ENCODE results near the gene ZNF783. TPM values are rescaled to one million over a fixed set of nuclear protein-coding genes. Genes with fewer than 3 reads are reported as not detected.

ZNF783 gene
- total and polyA plus RNA-seq, 2 donors (not counting 1 experiment from before 2014, with no cell fraction given) = 38.1 to 43.8 TPM

GRCh38 chr7:149281508-149282330 lies 19.7 kb downstream of the ZNF783 start:
- POLR2A ChIA-PET = no interaction called here
- H3K4me3 ChIP-seq (ENCODE audit: control extremely low read depth in 1 of 5, extremely low read depth in 1 of 5, insufficient read depth in 1 of 5, low read depth in 2 of 5, low read length in 4 of 5) = no peak overlapping the region
- CTCF ChIA-PET = interaction anchor here (1.0 kb wide), 1 partner anchor 41 kb away, joined by 3 read pairs; no protein-coding TSS in a partner anchor
- H3K4me2 ChIP-seq (replicated peaks; ENCODE audit: low read depth, low read length, poor library complexity, severe bottlenecking) = no peak overlapping the region
- H3K9me3 ChIP-seq (ENCODE audit: control extremely low read depth in 1 of 3, control insufficient read depth in 2 of 3, insufficient read depth in 1 of 3, low read length in 2 of 3) = peaks cover 0 to 4% (median 0%) of the 10 kb centered on the region in 3 donors
- peaks cover 10% of the 10 kb centered on the region for H3K79me2 ChIP-seq (ENCODE audit: control insufficient read depth, insufficient read depth, low read length)
- H3K27ac ChIP-seq (ENCODE audit: low read length in 2 of 2) = no peak overlapping the region
- Mint-ChIP-seq H3K4me1 (peaks cover 24% of the 10 kb centered on the region), H3K27me3 (no peaks in the 10 kb centered on the region), H3K27ac (no peak overlapping the region), H3K9me3 (ENCODE audit: insufficient read depth) (no peaks in the 10 kb centered on the region), H3K4me3 (no peak overlapping the region)
- ATAC-seq (ENCODE audit: low read depth) (no peak), DNase-seq (no peak)
- no peak for TF ChIP-seq EZH2 (IDR thresholded peaks at IDR 0.05; ENCODE audit: borderline replicate concordance, insufficient read depth, low read depth, low read length, poor library complexity, severe bottlenecking)
- TF ChIP-seq, protein P1, sequence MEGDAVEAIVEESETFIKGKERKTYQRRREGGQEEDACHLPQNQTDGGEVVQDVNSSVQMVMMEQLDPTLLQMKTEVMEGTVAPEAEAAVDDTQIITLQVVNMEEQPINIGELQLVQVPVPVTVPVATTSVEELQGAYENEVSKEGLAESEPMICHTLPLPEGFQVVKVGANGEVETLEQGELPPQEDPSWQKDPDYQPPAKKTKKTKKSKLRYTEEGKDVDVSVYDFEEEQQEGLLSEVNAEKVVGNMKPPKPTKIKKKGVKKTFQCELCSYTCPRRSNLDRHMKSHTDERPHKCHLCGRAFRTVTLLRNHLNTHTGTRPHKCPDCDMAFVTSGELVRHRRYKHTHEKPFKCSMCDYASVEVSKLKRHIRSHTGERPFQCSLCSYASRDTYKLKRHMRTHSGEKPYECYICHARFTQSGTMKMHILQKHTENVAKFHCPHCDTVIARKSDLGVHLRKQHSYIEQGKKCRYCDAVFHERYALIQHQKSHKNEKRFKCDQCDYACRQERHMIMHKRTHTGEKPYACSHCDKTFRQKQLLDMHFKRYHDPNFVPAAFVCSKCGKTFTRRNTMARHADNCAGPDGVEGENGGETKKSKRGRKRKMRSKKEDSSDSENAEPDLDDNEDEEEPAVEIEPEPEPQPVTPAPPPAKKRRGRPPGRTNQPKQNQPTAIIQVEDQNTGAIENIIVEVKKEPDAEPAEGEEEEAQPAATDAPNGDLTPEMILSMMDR (IDR thresholded peaks at IDR 0.05) = no peak
- peaks cover 15 to 23% of the 10 kb centered on the region in 2 donors for H3K4me1 ChIP-seq (ENCODE audit: control insufficient read depth in 2 of 2, insufficient read depth in 2 of 2, low read length in 2 of 2)
- no peak overlapping the region for H3K9ac ChIP-seq (ENCODE audit: low read length)
- H4K20me1 ChIP-seq (ENCODE audit: control insufficient read depth, insufficient read depth, low read length, poor library complexity, severe bottlenecking) = peaks cover 11% of the 10 kb centered on the region
- no peaks in the 10 kb centered on the region for H3K27me3 ChIP-seq (replicated peaks in 1 of 4; ENCODE audit: control extremely low read depth in 1 of 4, control insufficient read depth in 3 of 4, insufficient read depth in 4 of 4, low read length in 3 of 4)
- peaks cover 0 to 34% of the 10 kb centered on the region in 2 experiments for H3K36me3 ChIP-seq (replicated peaks in 1 of 2; ENCODE audit: control extremely low read depth in 1 of 2, control insufficient read depth in 1 of 2, extremely low read depth in 1 of 2, insufficient read depth in 2 of 2, low read length in 1 of 2)
- intact Hi-C loops (cut with micrococcal nuclease) = no loop called here
- no peak overlapping the region for H2AFZ ChIP-seq (ENCODE audit: insufficient read depth, low read depth, low read length, poor library complexity, severe bottlenecking)
- WGBS (ENCODE audit: insufficient coverage) = 97% methylated on average over 52 of the region's 59 CpGs

GRCh38 chr7:149282331-149282655 lies 20.3 kb downstream of the ZNF783 start:
- POLR2A ChIA-PET = no interaction called here
- no peak overlapping the region for H3K27ac ChIP-seq (ENCODE audit: low read length in 2 of 2)

More at GRCh38 chr7:149282331-149282655, 20.3 kb downstream of the ZNF783 start:
- Histone ChIP-seq H3K79me2 (ENCODE audit: control insufficient read depth, insufficient read depth, low read length) (peaks cover 13% of the 10 kb centered on the region), H3K4me1 (ENCODE audit: control insufficient read depth in 2 of 2, insufficient read depth in 2 of 2, low read length in 2 of 2) (peaks cover 20 to 27% of the 10 kb centered on the region in 2 donors), H3K4me2 (replicated peaks; ENCODE audit: low read depth, low read length, poor library complexity, severe bottlenecking) (no peak overlapping the region), H2AFZ (ENCODE audit: insufficient read depth, low read depth, low read length, poor library complexity, severe bottlenecking) (no peak overlapping the region), H3K36me3 (replicated peaks in 1 of 2; ENCODE audit: control extremely low read depth in 1 of 2, control insufficient read depth in 1 of 2, extremely low read depth in 1 of 2, insufficient read depth in 2 of 2, low read length in 1 of 2) (peaks cover 0 to 30% of the 10 kb centered on the region in 2 experiments), H3K27me3 (replicated peaks in 1 of 4; ENCODE audit: control extremely low read depth in 1 of 4, control insufficient read depth in 3 of 4, insufficient read depth in 4 of 4, low read length in 3 of 4) (no peaks in the 10 kb centered on the region), H3K4me3 (ENCODE audit: control extremely low read depth in 1 of 5, extremely low read depth in 1 of 5, insufficient read depth in 1 of 5, low read depth in 2 of 5, low read length in 4 of 5) (no peak overlapping the region), H3K9ac (ENCODE audit: low read length) (no peak overlapping the region), H3K9me3 (ENCODE audit: control extremely low read depth in 1 of 3, control insufficient read depth in 2 of 3, insufficient read depth in 1 of 3, low read length in 2 of 3) (peaks cover 0 to 4% (median 0%) of the 10 kb centered on the region in 3 donors), H4K20me1 (ENCODE audit: control insufficient read depth, insufficient read depth, low read length, poor library complexity, severe bottlenecking) (peaks cover 11% of the 10 kb centered on the region)
- Mint-ChIP-seq H3K4me3 (no peak overlapping the region), H3K27me3 (no peaks in the 10 kb centered on the region), H3K27ac (no peak overlapping the region), H3K4me1 (peaks cover 29% of the 10 kb centered on the region), H3K9me3 (ENCODE audit: insufficient read depth) (no peaks in the 10 kb centered on the region)
- intact Hi-C loops (cut with micrococcal nuclease) = no loop called here
- CTCF ChIA-PET = no interaction called here
- no peak for DNase-seq
- no peak for ATAC-seq (ENCODE audit: low read depth)
- WGBS (ENCODE audit: insufficient coverage) = 84% methylated on average over 5 of the region's 5 CpGs
- TF ChIP-seq EZH2 (IDR thresholded peaks at IDR 0.05; ENCODE audit: borderline replicate concordance, insufficient read depth, low read depth, low read length, poor library complexity, severe bottlenecking) = no peak
- TF ChIP-seq, protein P1 (IDR thresholded peaks at IDR 0.05) = no peak

All from B cell (primary cell).